ENCODE measurements around the gene DNAH2.

DNA sequence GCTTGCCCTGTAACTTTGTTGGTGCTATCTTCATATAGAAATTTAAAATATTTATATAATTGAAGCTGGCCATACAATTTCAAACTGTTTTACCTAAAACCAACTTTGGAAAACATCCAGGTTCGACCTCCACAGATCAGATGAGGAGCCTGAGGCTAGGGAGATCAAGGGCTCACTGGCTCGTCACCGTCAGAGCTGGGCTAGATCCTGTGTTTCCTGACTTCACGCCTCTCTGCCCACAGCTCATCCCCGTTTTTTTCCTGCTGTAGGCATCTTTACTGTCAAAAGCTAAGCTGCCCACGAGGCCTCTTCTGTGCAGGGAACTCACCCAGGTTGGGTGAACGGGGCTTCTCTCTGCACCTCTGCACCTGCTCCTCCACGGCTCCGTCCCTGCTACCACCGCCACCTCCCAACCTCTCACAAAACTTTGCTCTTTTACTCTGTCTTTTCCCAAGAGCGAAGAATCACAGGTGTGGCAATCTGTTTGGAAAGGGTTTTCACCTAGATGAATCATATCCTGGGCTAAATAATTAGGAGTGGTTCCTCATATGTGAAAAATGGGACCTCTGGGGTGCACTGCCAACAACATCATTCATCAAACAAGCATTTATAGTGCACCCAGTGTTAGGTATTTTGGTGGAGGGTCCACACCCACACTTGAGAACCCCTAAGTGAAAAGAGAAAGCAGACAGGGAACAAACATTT is 91.7 kb downstream of the DNAH2 start:
- TF ChIP-seq, protein P1, sequence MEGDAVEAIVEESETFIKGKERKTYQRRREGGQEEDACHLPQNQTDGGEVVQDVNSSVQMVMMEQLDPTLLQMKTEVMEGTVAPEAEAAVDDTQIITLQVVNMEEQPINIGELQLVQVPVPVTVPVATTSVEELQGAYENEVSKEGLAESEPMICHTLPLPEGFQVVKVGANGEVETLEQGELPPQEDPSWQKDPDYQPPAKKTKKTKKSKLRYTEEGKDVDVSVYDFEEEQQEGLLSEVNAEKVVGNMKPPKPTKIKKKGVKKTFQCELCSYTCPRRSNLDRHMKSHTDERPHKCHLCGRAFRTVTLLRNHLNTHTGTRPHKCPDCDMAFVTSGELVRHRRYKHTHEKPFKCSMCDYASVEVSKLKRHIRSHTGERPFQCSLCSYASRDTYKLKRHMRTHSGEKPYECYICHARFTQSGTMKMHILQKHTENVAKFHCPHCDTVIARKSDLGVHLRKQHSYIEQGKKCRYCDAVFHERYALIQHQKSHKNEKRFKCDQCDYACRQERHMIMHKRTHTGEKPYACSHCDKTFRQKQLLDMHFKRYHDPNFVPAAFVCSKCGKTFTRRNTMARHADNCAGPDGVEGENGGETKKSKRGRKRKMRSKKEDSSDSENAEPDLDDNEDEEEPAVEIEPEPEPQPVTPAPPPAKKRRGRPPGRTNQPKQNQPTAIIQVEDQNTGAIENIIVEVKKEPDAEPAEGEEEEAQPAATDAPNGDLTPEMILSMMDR (IDR thresholded peaks at IDR 0.05): no peak
- TF ChIP-seq EP300 (IDR thresholded peaks at IDR 0.05) (no peak), POLR2AphosphoS5 (IDR thresholded peaks at IDR 0.05) (no peak)
